Thyroid gland (tissue), 4 donors: Measurements from ENCODE around the gene CTNNA3.

Experiments used
- CTCF ChIP-seq, 6 experiments: fragments of 200-600 bp in 3 of 6; fragments of 450-650 bp in 3 of 6; sonication (generic) in 3 of 6; IDR thresholded peaks; one replicate each; pipeline ENCODE4 v1.5.1; 2016 to 2019; ENCODE audit warnings: antibody characterized with exemption in 6 of 6, mild to moderate bottlenecking in 2 of 6, inconsistent platforms in 1 of 6, moderate library complexity in 1 of 6
- POLR2A ChIP-seq, 2 donors: fragments of 450-650 bp; IDR thresholded peaks; one replicate each; pipeline ENCODE4 v1.6.1; 2017; ENCODE audit warnings: antibody characterized with exemption in 2 of 2, mild to moderate bottlenecking in 2 of 2, moderate library complexity in 1 of 2

- TF ChIP-seq CTCF (IDR thresholded peaks at IDR 0.05) = no peak
- TF ChIP-seq POLR2A (IDR thresholded peaks at IDR 0.05) = no peak
Observed at GRCh38 chr10:67211680-67212079, 484.3 kb downstream of the CTNNA3 start.
